Neuron (in vitro differentiated cells): ENCODE results near the gene GOLGA6L1.
"Not testable (repeated sequence)": the region's sequence is repeated elsewhere in the genome, so short reads cannot be mapped to it uniquely, and the experiment has no call there.

Experiments used
- H2AFZ ChIP-seq: one replicate; pipeline ENCODE4 v1.6.1; 2013; ENCODE audit warnings: low read depth, mild to moderate bottlenecking, inconsistent platforms, low read length, moderate library complexity
- H3K27me3 ChIP-seq: one replicate; pipeline ENCODE4 v1.6.1; 2013; ENCODE audit warnings: low read length; ENCODE audit not compliant: insufficient read depth
- H3K36me3 ChIP-seq: one replicate; pipeline ENCODE4 v1.6.1; 2013; ENCODE audit warnings: low read length; ENCODE audit not compliant: insufficient read depth
- H3K4me1 ChIP-seq: one replicate; pipeline ENCODE4 v1.6.1; 2013; ENCODE audit warnings: low read length; ENCODE audit not compliant: insufficient read depth
- H3K4me3 ChIP-seq: 2 replicates; pipeline ENCODE4 v1.5.1; 2013; ENCODE audit warnings: mild to moderate bottlenecking, low read length, moderate library complexity
- H3K9me3 ChIP-seq: one replicate; pipeline ENCODE4 v1.6.1; 2013; ENCODE audit warnings: low read length

The GOLGA6L1 gene, protein sequence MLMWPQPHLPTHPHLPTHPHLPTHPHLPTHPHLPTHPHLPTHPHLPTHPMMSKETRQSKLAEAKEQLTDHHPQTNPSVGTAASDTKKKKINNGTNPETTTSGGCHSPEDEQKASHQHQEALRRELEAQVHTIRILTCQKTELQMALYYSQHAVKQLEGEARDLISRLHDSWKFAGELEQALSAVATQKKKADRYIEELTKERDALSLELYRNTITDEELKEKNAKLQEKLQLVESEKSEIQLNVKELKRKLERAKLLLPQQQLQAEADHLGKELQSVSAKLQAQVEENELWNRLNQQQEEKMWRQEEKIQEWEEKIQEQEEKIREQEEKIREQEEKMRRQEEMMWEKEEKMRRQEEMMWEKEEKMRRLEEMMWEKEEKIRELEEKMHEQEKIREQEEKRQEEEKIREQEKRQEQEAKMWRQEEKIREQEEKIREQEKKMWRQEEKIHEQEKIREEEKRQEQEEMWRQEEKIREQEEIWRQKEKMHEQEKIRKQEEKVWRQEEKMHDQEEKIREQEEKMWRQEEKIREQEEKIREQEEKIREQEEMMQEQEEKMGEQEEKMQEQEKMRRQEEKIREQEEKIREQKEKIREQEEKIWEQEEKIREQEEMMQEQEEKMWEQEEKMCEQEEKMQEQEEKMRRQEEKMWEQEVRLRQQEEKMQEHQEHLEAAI

DNA sequence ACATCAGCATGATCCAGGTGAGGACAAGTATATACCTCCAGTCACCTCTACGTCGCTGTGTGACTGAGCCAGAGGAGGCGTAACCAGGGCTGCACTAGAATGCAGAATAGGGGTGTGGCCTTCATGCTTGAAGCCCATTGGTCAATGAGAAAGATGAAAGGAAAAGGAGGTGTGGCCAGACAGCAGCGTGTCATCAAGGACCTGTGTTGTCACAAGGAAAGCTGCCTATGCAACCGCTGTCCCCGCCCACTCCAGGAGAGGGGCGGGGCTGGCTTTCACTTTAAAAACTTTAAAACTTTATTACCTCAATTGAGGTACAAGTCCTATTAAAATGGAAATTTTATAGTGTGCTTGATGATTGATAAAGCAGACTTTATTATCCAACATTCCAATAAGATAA is at the start of gene GOLGA6L1:
TSS of gene GOLGA6L1 (minus strand) at position 101 of the 400 bp plus-strand sequence. CDS start at position 10, 91 bp downstream.
- H2AFZ ChIP-seq, H3K27me3 ChIP-seq, H3K9me3 ChIP-seq, H3K36me3 ChIP-seq, H3K4me1 ChIP-seq, H3K4me3 ChIP-seq: not testable (repeated sequence)

DNA sequence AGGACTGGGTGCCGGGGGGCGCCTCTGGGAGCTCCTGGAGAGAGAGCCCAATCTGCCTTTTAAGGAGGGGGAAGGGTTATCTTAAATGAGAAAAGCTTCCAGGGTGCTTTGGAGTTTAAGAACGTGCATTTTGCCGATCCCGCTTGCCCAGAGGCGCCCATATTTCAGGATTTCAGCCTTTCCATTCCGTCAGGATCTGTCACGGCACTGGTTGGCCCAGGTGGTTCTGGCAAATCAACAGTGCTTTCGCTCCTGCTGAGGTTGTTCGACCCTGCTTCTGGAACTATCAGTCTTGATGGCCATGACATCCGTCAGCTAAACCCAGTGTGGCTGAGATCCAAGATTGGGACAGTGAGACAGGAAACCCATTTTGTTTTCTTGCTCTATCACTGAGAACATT is 44.6 kb upstream of the GOLGA6L1 start:
- H3K4me3 ChIP-seq, H3K27me3 ChIP-seq, H3K36me3 ChIP-seq, H3K9me3 ChIP-seq, H3K4me1 ChIP-seq, H2AFZ ChIP-seq: not testable (repeated sequence)

DNA sequence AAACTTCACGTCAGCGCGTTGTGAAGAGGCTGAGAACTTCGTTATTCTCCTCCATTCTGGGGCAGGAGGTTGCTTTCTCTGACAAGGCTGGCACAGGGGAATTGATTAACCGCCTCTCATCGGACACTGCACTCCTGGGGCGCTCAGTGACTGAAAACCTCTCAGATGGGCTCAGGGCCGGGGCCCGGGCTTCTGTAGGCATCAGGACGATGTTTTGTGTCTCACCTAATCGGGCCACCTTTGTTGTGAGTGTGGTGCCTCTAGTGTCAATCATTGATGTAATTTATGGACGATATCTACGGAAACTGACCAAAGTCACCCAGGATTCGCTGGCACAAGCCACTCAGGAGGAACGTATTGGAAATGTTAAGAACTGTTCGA is 43.9 kb upstream of the GOLGA6L1 start:
- H3K27me3 ChIP-seq, H2AFZ ChIP-seq, H3K36me3 ChIP-seq, H3K4me1 ChIP-seq, H3K4me3 ChIP-seq, H3K9me3 ChIP-seq: not testable (repeated sequence)

DNA sequence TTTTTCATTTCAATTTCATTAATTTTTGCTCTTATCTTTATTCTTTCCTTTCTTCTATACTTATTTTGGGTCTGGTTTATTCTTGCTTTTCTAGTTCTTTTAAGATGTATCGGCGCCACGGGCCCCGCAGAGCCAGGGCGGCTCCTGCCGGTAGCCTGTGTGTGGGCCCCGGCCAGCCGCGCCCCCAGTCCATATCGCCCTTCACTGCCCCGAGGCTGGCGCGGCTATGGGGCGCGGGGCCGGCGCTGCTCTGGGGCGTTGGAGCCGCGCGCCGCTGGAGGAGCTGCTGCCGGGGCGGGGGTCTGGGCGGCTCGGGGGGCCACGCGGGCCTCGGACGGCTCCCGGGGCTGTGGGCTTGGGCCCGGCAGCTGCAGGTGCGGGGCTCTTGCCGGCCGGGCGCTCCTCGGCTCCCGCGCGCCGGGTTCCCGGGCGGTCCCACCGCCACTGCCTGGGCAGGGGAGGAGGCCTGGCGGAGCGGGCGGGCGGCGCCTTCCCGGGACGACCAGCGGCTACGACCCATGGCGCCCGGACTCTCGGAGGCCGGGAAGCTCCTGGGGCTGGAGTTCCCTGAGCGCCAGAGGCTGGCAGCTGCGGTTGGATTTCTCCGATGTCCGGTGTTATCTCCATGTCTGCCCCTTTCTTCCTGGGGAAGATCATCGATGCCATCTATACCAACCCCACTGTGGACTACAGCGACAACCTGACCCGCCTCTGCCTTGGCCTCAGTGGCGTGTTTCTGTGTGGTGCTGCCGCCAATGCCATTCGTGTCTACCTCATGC is 43.3 kb upstream of the GOLGA6L1 start:
- H2AFZ ChIP-seq, H3K4me3 ChIP-seq, H3K9me3 ChIP-seq, H3K36me3 ChIP-seq, H3K4me1 ChIP-seq, H3K27me3 ChIP-seq: not testable (repeated sequence)

DNA sequence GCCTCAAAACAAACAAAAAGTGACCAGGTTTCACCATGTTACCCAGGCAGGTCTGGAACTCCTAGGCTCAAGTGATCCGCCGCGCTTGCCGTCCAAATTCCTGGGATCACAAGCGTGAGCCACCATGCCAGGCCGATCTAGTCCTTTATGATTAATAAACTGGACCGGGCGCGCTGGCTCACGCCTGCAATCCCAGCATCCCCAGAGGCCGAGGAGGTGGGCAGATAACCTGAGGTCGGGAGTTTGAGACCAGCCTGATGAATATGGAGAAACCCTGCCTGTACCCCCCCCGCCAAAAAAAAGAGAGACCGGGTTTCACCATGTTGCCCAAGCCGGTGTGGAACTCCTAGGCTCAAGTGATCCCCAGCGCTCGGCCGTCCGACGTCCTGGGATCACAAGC is 40.1 kb upstream of the GOLGA6L1 start:
- H3K4me1 ChIP-seq, H3K27me3 ChIP-seq, H3K9me3 ChIP-seq, H2AFZ ChIP-seq, H3K4me3 ChIP-seq, H3K36me3 ChIP-seq: not testable (repeated sequence)

DNA sequence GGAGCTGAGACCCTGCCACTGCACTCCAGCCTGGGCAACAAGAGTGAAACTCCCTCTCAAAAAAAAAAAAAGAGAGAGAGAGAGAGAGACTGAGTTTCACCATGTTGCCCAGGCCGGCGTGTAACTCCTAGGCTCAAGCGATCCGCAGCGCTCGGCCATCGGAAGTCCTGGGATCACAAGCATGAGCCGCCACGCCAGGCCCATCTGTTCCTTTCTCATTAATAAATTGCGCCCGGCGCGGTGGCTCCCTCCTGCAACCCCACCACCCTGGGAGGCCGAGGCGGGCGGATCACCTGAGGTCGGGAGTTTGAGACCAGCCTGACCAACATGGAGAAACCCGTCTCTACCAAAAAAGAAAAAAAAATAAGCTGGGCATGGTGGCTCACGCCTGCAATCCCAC is 39.0 kb upstream of the GOLGA6L1 start:
- not testable (repeated sequence) for H3K4me1 ChIP-seq, H3K4me3 ChIP-seq, H3K36me3 ChIP-seq, H3K27me3 ChIP-seq, H3K9me3 ChIP-seq, H2AFZ ChIP-seq

DNA sequence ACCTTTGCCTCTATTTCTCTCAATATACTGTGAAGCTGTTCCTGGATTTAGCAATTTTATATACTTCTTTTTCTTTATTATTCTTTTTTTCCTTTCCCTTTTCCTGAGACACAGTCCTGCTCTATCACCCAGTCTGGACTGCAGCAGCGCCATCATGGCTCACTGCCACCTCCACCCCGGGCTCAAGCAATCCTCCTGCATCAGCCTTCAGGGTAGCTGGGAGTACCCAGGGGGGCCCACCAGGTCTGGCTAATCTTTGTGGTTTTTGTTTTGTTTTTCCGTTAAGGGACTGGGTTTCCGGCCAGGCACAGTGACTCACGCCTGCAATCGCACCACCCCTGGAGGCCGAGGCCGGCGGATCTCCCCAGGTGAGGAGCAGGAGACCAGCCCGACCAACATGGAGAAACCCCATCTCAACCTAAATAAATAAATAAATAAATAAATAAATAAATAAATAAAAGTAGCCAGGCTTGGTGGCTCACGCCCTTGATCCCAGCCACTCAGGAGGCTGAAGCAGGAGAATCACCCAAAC is 38.1 kb upstream of the GOLGA6L1 start:
- H3K4me3 ChIP-seq, H3K27me3 ChIP-seq, H3K36me3 ChIP-seq, H3K4me1 ChIP-seq, H3K9me3 ChIP-seq, H2AFZ ChIP-seq: not testable (repeated sequence)

DNA sequence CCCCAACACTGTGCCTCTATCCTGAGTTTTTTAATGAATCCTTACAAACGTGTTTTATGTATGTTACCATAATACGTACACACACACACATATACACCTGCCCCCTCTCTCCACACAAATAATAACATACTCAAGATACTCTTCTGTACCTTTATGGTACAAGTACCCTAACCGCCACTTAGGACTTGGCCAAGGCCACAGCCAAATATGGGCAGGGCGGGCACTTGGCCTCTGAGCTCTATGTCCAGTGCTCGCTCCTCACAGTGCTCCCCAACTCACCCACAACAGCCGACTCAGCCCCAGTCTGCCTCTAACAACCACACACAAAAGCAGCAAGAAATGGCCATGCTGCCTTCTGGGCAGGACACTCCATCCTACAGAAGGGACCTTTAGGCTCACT is 3.8 kb downstream of the GOLGA6L1 start:
- H3K27me3 ChIP-seq, H3K4me3 ChIP-seq, H3K36me3 ChIP-seq, H2AFZ ChIP-seq, H3K9me3 ChIP-seq, H3K4me1 ChIP-seq: not testable (repeated sequence)

DNA sequence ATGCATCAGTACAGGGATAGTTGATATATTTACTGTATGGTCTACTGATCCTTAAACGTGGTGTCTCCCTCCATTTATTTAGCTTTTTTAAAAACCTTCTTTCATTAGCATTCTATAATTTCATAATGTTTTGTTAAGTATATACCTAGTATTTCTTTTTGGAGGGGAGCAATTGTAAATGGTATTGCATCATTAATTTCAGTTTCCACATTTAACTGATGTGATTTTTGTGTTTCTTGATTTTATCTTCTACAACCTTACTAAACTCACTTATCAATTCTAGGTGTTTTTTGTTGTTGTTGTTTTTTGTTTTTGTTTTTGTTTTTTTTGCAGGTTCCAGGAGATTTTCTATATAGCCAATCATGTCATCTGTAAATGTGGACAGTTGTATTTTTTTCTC is 18.4 kb downstream of the GOLGA6L1 start:
- Histone ChIP-seq H3K4me3 (no peak overlapping the region), H3K4me1 (no peaks in the 10 kb centered on the region), H3K9me3 (no peaks in the 10 kb centered on the region), H3K27me3 (no peaks in the 10 kb centered on the region), H3K36me3 (no peaks in the 10 kb centered on the region), H2AFZ (no peak overlapping the region)

DNA sequence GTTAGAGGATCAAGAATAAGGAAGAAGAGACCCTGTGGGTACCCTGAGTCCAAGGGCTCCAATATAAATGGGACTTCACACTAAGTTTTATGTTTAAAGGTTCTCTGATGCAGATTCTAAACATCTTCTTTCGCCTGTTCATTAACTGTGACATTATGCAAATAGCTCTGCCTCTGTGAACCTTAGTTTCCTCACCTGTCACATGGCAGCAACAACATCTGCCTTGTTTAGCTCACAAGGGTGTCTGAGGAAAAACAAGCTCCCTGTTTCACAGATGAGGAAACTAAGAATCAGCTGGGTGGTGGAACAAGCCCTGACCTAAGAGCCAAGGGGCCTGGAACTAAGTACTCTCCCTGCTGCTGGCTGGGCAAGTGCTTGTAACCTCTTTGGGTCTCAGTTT is 40.8 kb downstream of the GOLGA6L1 start:
- H3K27me3 ChIP-seq = peaks cover under 1% of the 10 kb centered on the region
- H3K4me3 ChIP-seq = no peak overlapping the region
- H3K4me1 ChIP-seq = no peaks in the 10 kb centered on the region
- no peaks in the 10 kb centered on the region for H3K36me3 ChIP-seq
- no peaks in the 10 kb centered on the region for H3K9me3 ChIP-seq
- H2AFZ ChIP-seq = no peak overlapping the region

DNA sequence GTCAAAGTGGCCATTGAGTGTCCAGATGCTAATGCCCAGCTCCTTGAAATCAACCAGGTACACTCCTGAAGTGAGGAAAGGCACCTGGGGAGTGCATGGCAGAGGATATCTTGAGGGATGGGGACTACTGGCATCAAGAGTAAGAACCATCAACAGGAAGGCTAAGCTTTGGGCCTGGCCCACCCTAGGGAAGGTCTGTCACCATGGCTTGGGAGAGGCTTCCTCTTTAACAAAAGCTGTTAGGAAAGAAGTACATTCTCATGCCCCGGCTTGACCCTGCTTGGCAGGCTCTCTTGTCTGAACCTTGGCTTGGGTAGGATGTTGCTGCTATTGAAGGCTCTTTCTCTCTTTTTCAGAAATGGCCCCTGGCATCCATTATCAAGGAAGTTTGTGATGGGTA is 53.5 kb downstream of the GOLGA6L1 start:
- Histone ChIP-seq H3K4me1 (peaks cover 5% of the 10 kb centered on the region), H3K9me3 (no peaks in the 10 kb centered on the region), H3K36me3 (no peaks in the 10 kb centered on the region), H2AFZ (no peak overlapping the region), H3K4me3 (no peak overlapping the region), H3K27me3 (peaks cover 5% of the 10 kb centered on the region)

DNA sequence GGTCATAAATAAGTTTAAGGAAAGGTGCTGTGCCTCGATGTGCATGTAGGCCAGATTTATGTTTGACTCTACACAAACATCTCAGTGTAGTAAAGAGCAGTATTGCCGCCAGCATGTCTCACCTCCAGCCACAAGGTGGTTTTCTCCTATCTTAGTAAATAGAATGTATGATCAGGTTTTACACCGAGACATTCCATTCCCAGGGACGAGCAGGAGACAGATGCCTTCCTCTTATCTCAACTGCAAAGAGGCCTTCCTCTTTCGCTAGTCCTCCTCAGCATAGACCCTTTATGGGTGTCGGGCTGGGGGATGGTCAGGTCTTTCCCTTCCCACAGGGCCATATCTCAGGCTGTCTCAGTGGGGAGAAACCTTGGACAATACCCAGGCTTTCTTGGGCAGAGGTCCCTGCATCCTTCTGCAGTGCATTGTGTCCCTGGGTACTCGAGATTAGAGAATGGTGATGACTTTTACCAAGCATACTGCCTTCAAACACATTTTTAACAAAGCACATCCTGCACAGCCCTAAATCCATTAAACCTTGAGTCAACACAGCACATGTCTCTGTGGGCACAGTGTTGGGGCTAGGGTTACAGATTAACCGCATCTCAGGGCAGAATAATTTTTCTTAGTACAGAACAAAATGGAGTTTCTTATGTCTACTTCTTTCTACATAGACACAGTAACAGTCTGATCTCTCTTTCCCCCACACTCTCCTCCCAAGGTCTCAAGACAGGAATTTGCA is 54.5 kb downstream of the GOLGA6L1 start:
- not testable (repeated sequence) for H3K4me3 ChIP-seq, H3K4me1 ChIP-seq, H2AFZ ChIP-seq, H3K9me3 ChIP-seq, H3K36me3 ChIP-seq, H3K27me3 ChIP-seq

DNA sequence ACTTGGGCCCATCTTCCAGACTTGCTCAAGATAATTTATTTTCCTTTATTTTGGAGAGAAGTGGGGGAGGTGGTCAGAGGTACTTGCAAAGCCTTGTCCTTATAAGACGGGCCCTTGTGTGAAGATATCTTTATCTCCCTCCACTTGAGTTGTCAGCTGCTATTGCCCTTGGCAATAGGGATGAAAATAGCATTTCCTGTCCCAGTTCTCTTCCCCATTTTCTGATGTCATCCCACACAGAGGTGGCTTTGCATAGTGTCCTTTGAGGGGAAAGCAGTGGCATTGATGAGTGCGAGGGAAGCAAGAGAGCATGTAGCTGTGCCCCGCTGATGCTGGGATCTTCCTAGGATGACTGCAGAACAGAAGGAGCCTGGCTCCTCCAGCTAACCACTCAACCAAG is 55.4 kb downstream of the GOLGA6L1 start:
- no peaks in the 10 kb centered on the region for H3K36me3 ChIP-seq
- no peak overlapping the region for H2AFZ ChIP-seq
- H3K4me3 ChIP-seq = no peak overlapping the region
- no peaks in the 10 kb centered on the region for H3K9me3 ChIP-seq
- peaks cover 5% of the 10 kb centered on the region for H3K27me3 ChIP-seq
- H3K4me1 ChIP-seq = no peaks in the 10 kb centered on the region
